ENCODE results near the gene MIEF1.

The MIEF1 gene

DNA sequence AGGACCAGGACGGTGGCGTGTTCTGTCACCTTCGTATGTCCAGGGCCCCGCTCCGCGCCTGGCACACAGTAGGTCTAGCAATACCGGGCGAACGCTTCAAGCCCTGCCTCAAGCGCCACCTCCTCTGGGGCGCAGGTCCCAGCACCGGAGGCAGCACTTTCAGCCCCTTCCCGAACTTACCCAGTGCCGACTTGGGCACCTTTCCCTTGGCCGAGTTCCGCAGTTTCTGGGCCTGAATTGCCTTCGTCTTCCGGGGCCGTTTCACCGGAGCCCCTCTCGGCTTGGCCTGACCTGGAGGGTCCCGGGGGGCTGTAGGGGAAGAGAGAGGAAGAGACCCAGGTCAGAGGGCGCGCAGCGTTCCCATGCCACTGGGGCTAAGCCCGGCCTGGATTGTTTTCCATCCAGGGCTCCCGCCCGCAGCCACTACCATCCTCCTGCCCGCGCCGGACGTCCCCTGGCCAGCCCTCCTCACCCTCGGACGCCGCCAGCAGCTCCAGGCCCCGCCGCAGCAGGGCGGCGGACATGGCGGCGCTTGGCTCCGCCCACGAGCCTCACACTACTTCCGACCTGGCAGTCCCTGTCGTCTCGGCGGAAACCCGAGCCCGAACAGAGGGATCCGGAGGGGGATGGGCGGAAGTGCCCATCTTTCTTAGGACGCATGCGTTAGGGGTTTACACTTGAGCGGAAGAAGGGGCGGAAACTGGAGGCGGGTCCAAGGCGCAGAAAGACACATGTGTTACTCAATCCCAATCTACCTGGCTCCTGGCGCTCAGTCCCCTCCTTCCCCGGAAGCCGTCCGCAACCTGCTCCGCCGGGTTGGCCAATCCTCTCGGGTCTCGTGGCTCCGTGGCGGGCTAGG is 30.4 kb downstream of the MIEF1 start, which contains the start of gene RPS19BP1:
Gene RPS19BP1 (minus strand): TSS at position 534 of the 859 bp plus-strand sequence. CDS start 10 bp downstream, at position 524.
- DNase-seq = peak; percentile 95

DNA sequence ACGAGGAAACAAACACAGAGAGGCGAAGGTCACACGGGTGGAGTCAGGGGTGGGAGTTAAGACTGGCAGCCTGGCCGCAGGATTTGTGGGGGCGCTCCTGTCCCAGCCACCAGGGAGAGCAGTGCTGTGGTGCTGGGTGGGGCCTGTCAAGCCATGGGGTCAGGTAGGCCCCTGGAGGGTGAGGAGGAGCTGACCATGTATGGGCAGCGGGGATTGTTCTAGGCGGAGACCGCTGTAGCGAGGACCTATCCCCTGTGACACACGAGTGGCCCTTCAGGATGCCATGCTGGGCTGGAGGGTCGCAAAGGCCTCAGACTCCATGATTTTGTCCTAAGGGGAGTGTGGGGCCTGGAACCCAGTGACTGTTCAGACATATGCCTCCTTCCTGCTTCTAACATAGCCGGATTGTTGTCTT is 32.0 kb downstream of the MIEF1 start:
- DNase-seq = no peak

DNA sequence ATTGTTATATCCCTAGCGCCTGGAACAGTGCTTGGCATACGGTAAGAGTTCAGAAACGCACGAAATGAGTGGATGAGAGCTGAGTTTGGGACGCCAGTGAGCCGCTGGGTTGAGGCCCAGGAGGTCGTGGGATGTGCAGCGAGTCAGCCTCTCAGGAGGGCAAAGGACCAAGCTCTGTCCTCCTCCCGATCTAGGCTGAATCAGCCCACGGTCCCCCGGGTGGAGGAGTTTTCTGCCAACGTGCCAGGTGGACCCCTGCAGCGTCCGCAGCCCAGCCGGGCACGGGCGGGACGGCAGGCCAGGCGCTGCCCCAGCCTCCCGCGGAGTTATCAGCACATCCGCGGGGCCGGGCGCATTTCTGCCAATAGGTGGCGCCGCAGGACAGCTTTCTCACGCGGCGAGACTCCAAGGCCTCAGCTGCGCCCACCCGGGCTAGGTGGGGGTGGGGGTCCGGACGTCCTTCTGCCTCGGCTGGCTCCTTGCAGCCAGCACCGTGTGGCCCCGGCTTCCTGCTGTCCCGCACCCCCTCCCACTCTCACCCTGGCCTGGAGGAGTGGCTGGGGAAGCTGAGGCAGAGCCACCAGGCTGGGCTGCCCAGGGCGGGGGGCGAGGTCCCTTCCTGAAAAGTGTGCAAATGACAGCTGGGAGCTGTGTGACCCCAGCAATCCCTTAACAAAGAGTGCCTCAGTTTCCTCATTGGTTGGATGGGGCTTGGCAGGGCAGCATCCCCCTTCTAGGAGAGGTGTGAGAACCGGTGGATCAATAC is 32.7 kb downstream of the MIEF1 start:
- no peak for DNase-seq

DNA sequence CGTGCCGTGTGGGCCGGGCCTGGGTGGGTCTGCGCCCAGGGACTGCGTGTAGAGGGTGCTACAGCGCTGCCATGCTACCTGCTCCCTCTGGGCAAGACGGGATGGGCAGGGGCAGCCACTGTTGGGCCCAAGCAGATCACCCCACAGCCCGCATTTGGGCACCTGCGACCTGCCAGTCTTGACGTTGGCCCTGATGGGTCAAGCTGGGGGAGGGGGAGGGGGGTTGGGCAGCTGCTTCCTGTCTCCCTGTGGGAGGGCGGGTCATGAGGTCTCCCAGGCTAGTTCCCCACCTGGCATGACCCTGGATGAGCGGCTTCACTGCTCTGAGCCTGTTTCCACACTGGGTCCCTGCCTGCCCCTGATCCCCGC is 33.3 kb downstream of the MIEF1 start:
- DNase-seq = no peak

DNA sequence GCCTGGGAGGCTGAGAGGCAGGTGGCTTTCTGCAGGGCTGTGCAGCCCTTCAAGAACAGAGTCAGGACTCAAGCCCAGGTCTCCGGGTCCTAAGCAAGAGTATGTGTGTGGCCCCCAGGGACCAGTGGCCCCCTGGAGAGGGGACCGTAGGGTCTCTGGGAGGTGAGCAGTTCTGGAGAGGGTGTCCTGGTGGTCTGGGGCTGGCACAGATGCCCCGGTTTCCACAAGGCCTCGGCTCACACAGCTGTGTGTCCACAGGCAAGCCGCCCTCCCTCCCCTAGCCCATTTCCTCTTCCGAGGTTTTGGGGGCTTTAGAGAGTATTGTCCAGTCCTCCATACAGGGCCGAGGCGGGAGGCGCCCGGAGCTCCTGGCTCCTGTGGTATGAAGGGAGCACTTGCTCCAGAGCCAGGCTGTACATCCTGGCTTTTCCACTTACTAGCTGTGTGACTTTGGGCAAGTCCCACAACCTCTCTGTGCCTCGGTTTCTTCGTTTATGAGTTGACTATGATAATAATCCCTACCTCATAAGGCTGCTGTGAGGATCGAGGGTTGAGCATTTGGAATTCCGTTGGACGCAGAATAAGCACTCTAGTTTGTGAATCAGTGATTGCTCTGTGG is 33.9 kb downstream of the MIEF1 start:
- no peak for DNase-seq

DNA sequence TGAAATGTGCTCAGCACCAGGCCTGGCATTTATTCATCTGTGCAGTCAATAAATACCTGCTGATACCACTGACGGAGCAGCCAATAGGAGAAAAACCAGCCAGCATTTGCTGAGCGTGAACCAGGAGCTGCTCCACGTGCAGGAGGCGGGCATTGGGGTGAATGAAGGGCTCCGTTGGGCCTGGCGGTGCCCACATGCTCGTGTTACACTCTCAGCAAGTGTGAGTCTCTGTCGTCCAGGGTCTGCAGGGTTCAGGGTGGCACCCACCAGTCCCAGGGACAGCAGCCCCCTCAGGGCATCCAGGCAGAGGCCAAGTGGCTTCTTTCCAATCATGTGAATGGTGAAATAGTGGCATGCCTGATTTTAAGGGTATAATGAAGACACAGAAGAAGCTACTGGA is 34.6 kb downstream of the MIEF1 start:
- DNase-seq = no peak

DNA sequence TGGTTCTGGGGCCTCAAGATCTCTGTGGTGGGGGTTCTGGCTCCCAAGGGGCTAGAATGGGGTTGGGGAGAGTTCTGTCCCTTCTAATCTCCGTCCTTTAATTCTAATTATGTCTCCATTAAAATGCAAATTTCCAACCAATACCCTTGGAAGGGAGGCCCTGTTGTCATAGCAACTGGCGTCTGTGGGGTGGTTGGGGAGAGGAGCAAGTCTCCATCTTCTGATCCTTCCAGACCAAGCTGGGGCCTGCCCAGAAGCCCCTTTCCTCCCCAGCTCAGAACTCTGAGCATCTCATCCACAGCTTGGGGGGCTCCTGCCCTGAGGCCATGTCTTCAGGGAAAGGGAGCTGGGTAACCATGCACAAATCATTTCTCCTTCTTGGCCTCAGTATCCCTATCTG is 35.9 kb downstream of the MIEF1 start:
- no peak for DNase-seq

DNA sequence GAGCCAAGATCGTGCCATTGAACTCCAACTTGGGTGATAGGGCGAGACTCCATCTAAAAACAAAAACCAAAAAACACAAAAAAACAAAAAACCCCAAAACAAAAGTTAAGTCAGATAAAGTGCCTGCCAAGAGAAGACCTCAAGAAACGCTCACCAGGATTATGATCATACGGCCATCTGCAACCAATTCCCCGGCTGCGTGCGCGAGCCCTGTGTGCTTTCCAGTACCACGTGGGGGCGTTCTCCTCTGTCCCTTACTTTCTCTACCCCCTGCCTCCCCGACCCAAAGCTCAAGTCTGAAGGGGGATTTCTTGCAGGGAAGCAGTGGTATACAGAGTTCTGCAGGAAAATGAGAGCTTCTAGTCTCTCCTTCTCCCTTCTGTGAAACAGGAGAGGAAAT is 41.0 kb downstream of the MIEF1 start:
- no peak for DNase-seq

DNA sequence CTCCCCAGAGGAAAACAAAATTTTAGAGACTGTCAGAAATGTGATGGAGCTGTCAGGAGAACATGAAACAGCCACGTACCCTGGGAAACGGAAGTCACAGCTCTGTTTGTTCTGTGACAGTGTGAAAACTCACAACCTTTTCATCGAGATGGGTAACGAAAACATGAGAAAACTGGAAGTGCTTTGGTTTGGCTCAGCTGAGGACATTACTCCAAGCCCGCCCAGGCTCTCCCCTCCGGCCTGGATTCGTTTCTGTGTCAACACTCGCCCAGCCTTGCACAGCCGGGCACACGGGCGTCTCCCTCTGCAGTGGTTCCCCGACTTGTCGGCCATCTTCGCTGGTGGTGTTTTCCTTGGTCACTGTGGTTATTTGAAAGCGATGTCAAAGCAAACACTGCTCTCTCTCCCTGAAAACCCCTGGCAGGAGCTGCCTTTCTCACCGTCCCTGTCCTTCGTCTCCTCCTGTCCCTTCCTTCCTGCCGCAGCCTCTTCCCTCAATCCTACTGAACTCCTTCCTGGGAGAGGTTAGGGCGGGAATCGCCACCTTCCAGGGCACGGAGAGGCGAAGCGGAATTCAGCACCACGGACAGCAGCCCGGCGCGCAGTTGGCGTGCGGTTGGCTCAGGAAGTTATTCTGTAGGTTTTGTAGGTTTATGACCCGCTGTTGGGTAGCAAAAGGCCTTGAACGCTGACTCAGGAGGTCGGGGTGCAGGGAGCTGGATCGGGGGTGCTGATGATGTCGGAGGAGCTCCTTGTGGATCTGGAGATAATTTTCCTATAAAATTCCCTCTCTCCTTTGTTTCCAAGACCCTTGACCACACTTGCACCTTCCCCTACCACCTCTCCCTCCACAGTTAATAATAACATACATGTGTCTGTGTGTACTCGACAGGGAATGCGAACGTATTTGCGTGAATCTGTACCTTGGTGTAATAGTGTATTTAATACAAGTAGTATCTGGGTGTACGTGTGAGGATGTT is 43.6 kb downstream of the MIEF1 start:
- DNase-seq = no peak

DNA sequence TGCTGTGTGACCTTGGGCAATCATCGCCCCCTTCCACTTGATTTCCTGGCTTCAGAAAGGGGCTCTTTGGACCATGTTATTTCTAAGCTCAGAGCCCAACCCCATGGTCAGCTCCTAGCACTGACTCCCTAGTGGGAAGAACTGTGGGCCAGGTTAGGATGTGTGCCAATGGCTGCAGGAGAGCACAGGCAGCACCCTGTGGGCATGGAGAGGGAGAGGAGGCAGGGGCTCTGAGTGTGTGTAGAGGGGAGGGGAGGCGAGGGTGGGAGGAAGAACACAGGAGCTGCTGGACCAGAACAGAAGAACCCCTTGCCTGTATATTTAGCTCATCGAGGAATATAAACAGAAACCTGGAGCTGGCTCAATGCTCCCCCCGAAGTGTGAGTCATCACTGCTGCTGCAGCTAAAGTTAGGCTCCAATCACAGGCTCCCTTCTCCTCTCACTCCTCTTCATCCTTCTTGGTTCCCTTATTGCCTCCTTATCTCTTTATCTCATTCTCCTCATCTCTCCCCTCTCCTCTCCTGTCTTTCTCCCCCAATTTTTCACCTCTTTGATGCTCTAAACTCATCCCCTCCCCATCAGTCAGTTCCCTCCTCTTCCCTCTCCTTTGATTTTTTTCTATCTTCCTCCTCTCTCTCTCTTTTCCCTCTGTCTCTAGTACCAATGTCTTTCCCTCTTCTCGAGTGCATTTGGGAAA is 44.9 kb downstream of the MIEF1 start:
- DNase-seq = no peak

DNA sequence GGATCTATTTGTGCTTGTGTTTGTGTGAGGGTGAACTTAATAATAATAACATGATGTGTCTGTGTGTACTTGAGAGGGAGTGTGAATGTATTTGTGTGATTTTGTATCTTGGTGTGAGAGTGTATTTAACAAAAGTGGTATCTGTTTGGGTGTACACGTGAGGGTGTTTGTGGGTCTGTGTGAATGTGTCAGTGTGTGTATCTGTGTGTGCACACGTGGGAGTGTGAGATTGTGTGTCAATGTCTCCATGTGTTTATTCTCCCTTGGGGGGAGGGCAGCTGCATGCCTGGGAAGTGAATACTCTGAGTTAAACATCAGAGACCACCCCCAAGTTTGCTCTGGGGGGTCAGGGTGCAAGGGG is 45.5 kb downstream of the MIEF1 start:
- no peak for DNase-seq

DNA sequence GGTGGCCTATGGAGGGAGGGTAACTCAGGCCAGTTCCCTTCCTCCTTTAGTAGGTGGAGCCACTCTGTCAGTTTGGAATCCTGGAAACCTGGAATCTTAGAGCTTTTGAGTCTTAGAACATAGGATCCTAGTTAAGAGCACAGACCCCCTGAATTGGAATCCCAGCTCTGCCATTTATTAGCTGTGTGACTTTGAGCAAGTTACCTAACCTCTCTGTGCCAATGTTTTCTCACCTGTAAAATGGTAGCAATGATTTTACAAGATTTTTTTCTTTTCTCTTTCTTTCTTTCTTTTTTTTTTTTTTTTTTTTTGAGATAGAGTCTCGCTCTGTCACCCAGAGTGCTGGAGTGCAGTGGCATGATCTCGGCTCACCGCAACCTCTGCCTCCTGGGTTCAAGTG is 51.3 kb downstream of the MIEF1 start:
- no peak for DNase-seq

DNA sequence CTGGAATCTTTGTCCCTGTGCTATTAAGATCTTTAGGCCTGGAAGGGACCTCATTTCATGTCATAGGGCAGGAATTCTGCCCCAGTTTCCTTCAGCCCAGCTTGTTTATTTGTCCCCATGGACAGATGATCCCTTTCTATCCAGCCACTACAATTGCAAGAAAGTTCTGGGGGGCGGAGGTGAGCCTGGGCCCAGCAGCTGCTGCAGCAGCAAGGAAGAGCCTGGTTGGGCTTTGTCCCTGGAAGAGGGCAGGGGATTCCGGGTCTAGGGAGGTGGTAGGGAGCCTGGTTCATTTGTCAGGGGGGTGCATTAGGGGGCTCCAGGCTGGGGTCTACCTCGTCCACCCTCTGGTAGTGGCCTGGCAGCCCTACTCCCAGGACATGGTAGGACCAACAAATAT is 52.1 kb downstream of the MIEF1 start:
- DNase-seq = no peak

DNA sequence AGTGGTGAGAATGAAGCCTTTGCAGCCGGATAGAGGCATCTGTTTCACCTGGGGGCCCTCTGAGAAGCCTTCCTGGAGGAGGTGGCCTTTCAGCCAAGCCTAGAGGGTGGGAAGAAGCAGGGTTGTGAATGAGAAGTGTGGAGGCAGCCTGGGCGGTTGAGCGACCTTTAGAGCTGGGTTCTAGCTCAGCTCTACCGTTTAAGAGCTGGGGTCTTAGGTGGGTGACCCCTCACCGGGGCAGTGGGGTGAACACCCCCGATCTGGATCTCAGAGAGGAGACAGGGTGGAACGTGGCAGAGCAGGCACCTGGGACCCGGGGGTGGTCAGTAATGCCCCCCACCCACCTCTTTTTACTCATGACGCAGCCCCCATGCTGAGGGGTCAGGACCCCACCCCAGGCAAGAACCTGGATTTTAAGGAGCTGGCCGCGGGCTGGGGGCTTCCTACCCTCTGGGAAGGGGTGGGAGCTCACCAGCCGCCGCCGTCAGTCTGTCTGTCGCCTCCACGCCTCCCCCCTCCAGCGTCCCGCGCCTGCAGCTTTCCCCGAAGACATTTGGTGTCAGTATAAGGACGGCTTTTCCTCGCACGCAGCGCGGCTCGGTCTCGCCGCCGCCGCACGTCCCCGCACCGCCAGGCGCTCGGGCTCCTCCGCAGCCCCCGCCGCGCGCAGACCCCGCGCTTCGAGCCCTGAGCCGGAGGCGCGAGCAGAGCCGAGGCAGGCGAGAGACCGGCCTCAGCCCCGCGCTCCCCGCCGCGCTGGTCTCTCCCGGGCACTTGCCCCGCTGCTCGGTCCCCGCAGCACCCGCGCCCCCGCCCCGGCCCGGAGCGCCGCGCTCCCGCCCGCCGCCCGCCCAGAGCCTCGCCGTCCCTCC is 55.1 kb downstream of the MIEF1 start:
- DNase-seq = no peak

DNA sequence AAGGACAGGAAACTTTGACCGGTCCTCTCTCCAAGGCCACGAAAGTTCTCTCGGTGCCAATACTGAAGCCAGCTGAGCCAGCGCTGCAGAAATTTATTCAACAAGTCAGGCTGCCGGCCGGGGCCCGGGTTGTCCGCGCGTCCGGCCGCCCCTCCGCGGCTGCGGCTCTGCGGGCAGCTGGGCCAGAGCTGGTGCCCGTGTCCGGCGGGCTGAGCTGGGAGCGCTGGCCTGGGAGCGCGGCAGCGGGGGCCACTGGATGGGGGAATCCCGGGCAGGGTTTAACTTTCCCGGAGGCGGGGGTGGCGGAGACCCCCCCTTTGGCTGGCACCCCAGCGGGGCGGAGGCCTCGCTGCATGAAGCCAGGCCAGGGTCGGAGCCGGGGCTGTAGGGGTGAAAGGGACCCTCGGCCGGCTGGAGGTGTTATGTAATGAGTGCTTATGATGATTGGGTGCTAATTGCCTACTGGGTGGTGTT is 56.2 kb downstream of the MIEF1 start:
- DNase-seq = no peak

DNA sequence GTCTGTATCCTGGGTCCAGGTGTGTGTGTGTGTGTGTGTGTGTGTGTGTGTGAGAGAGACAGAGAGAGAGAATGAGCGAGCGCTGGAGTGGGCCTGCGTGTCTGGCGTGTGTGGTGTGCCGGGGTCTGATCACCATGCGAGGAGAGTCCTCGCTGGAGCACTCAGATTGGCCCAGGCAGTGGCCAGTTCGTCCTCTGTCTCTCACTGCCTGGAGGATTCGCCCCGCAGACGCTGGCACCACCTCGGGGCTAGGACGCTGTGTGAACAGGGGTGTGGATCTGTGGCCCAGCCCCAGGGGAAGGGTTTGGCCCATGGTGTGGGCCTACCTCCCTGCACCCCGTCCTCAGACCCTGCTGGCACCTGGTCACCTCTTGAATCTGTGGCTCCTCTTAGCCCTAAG is 56.9 kb downstream of the MIEF1 start:
- DNase-seq = no peak

DNA sequence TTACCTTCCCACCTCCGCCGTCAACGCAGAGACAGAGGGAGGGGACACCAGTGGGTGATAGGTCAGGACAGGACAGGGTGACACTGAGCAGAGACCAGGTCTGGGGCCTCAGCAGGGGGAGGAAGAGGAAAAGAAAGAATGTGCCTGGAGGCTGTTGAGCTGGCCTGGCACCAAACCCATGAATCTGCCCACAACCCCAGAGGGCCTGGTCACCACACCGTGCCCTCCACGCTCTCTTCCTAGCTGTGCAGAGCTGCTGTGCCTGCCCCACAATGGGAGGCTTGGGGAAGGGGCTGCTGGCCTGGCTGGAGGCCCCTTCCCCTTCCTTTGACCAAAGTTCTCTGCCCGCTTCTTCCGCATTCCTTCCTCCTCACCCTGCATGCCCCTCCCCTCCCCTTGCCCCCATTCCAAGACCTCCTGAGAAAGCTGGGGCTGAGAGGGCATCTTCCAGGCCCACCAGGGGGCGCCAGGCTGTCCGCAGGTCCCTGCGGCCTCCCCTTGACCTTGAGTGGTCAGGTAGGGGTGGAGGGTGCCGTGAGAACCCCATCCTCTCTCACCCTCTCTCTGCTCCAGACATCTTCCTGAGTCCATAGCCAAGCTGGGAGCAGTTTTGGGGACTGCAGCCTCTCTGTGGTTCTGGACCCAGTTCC is 57.5 kb downstream of the MIEF1 start:
- no peak for DNase-seq

DNA sequence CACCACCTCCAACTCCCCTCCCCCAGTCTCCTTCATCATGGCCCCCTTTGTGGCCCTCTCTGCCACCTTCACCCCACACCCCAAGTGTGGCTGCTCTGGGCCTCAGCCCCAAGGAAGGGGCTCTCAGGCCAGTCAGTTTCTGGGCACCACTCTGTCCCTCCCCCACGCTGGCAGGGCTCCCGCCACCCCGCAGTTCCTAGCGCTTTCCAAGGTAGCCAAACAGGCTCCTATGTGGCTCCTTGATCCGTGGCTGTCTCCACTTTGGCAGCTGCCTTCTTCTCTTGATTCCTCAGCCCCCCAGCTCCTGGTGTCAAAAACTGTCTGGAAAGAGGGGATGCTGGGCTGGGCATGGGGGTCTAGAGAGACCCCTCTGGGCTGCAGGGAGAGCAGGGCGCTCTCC is 58.0 kb downstream of the MIEF1 start:
- DNase-seq = no peak

DNA sequence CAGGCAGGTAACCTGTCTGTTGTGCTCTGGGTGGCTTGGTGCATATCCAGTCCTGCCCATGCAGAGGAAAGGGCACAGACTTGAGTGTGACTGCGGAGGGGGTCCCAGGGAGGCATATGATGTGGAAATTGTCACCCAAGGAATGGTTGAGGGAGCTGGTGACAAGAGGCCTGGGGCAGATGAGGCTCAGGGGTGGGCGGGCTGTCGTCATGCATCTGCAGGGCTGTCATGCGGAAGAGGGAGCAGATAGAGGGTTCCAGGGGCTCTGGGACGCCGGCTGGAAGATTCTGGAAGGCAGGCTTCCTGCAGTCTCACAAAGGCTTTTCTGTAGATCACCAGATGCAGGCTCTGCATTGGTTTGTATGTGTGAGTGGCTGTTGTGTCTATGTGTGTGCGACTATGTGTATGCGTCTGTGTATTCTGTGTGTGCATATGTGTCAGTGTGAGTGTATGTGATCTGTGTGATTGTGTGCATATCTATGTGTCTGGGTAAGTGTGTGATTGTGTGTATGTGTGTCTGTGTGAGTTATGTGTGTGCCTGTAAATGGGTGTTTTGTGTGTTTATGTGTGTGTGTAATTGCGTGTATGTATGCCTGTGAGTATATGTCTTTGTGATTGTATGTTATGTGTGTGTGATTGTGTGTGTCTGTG is 60.9 kb downstream of the MIEF1 start:
- no peak for DNase-seq

Measured in NCI-H187 treated with DMSO at 0.1 percent for 48 hours (cell line).